WERI-Rb-1 (cell line): Measurements from ENCODE around the gene PLA2G2D.

Source experiments
- DNase-seq: peaks from one replicate; pipeline ENCODE4 v3.0.0-alpha.2; 2020
- H3K27ac ChIP-seq: fragments of 250-450 bp; sonication (Bioruptor Pico); 2 replicates; pipeline ENCODE4 v1.5.1; 2020; ENCODE audit warnings: mild to moderate bottlenecking, moderate library complexity
- H3K27me3 ChIP-seq: fragments of 250-450 bp; sonication (Bioruptor Pico); 2 replicates; pipeline ENCODE4 v1.5.1; 2021; ENCODE audit warnings: mild to moderate bottlenecking, low read depth, moderate library complexity; ENCODE audit not compliant: insufficient read depth, severe bottlenecking
- H3K36me3 ChIP-seq: fragments of 250-450 bp; sonication (Bioruptor Pico); 2 replicates; pipeline ENCODE4 v1.5.1; 2020; ENCODE audit warnings: mild to moderate bottlenecking, moderate library complexity
- H3K4me3 ChIP-seq: 2 replicates; pipeline ENCODE4 v1.5.1; 2011; ENCODE audit warnings: low read depth, mild to moderate bottlenecking, control low read depth, low read length
- H3K9me3 ChIP-seq: fragments of 250-450 bp; sonication (Bioruptor Pico); 2 replicates; pipeline ENCODE4 v1.5.1; 2021; ENCODE audit warnings: mild to moderate bottlenecking, moderate library complexity; ENCODE audit not compliant: severe bottlenecking
- CTCF ChIP-seq: IDR thresholded peaks from 2 replicates; pipeline ENCODE4 v1.5.1; 2011; ENCODE audit warnings: low read depth, mild to moderate bottlenecking, control low read depth, inconsistent platforms, low read length

The PLA2G2D gene

DNA sequence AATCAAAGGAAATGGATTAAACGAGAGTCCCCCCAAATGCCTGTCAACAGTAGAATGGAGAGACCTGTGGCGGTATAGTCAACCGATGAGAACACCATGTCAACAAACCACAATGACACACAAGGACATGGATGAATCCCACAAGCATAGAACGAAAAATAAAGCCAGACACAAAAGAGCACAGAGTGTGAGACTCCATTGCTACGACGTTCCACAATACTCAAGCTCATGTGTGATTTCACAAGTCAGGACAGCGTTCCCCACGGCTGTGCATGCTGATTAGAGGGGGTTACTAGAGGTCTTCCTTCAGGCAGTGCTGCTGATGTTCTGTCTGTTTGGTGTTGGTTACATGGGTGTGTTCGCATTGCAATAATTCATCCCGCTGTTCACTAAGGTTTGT lies 5.8 kb upstream of the PLA2G2D start:
- TF ChIP-seq CTCF = no peak
- H3K36me3 ChIP-seq = no peaks in the 10 kb centered on the region
- no peak overlapping the region for H3K4me3 ChIP-seq
- no peaks in the 10 kb centered on the region for H3K27me3 ChIP-seq
- no peak for DNase-seq
- H3K9me3 ChIP-seq = peaks cover 4% of the 10 kb centered on the region
- H3K27ac ChIP-seq = no peak overlapping the region

- DNase-seq = no peak
These were observed 5.2 kb upstream of the PLA2G2D start for GRCh38 chr1:20124456-20125057.

GRCh38 chr1:20123722-20124455 lies 4.6 kb upstream of the PLA2G2D start:
- DNase-seq = no peak
- H3K36me3 ChIP-seq = no peaks in the 10 kb centered on the region
- H3K9me3 ChIP-seq = no peaks in the 10 kb centered on the region
- H3K27me3 ChIP-seq = no peaks in the 10 kb centered on the region
- H3K27ac ChIP-seq = no peak overlapping the region
- no peak overlapping the region for H3K4me3 ChIP-seq
- TF ChIP-seq CTCF = no peak

More at GRCh38 chr1:20124456-20125057, 5.2 kb upstream of the PLA2G2D start:
- Histone ChIP-seq H3K27me3 (no peaks in the 10 kb centered on the region), H3K27ac (no peak overlapping the region), H3K4me3 (no peak overlapping the region), H3K36me3 (no peaks in the 10 kb centered on the region), H3K9me3 (peaks cover under 1% of the 10 kb centered on the region)
- TF ChIP-seq CTCF = no peak

GRCh38 chr1:20120796-20121195 lies 1.5 kb upstream of the PLA2G2D start:
- no peak for DNase-seq
- no peaks in the 10 kb centered on the region for H3K36me3 ChIP-seq
- no peak overlapping the region for H3K4me3 ChIP-seq
- H3K27me3 ChIP-seq = no peaks in the 10 kb centered on the region
- no peak overlapping the region for H3K27ac ChIP-seq
- H3K9me3 ChIP-seq = no peaks in the 10 kb centered on the region
- TF ChIP-seq CTCF = no peak

DNA sequence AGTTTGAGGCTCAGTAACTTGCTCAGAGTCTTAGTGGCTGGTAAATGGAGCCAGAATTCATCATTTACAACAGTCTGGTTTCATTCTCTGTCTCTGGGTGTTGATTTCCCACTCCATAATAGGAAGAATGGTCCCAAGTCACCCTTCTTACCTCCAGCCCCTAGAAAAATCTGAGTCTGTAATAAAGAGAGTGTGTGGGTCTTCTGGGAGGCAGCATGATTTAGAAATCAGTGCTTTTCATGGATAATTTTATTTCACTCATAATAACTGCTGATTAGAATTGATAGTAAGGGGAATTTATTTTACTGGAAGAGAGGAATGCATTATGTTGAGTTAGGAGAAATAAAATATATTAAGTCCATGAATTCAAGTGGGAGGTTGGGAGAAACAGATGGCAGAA lies 2.1 kb downstream of the PLA2G2D start:
- no peak overlapping the region for H3K4me3 ChIP-seq
- H3K9me3 ChIP-seq = no peaks in the 10 kb centered on the region
- H3K27me3 ChIP-seq = no peaks in the 10 kb centered on the region
- H3K27ac ChIP-seq = no peak overlapping the region
- no peak for TF ChIP-seq CTCF
- no peaks in the 10 kb centered on the region for H3K36me3 ChIP-seq
- no peak for DNase-seq
